Measurements from ENCODE around the gene RASSF5. TPM values are rescaled to one million over a fixed set of nuclear protein-coding genes. Genes with fewer than 3 reads are reported as not detected.

RASSF5 gene
- total and polyA plus RNA-seq, 2 of the 13 experiments (the other 11 are each of a cell fraction or from before 2014, with no cell fraction given): 0.18 to 0.40 TPM

DNA sequence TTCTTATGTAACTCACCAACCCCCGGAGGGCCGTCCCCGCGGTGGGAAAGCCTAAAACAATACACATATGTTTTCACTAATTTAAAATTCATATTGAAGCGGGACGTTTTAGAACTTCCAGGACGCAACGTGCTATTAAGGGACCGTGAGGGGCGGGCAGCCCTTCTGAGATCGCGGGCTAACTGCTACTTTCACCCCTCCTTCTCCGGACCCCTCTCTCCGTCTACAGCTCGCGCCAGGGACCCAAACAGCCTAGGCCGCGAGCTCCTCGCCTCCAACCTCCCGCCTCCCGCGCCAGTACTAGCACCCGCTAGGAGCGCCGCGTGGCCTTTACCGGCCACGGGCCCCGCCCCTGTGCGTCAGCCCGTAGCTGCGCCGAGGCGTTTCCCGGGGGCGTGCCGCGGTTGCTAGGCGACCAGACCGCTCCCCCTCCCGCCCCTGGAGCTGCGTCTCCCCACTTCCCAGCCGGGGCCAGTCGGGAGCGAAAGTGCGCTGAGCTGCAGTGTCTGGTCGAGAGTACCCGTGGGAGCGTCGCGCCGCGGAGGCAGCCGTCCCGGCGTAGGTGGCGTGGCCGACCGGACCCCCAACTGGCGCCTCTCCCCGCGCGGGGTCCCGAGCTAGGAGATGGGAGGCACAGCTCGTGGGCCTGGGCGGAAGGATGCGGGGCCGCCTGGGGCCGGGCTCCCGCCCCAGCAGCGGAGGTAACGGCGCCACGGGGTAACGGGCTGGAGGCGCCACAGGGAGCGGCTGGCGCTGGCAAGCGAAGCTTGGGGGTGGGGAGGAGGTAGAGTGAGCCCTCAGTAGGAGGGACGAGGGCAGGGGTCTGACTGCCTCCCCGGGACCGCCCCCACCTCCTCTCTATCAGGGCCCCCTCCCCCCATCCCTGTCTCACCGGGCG lies 128.0 kb downstream of the RASSF5 start, which contains the start of gene DYRK3 (continued):
- TF ChIP-seq, protein P1, sequence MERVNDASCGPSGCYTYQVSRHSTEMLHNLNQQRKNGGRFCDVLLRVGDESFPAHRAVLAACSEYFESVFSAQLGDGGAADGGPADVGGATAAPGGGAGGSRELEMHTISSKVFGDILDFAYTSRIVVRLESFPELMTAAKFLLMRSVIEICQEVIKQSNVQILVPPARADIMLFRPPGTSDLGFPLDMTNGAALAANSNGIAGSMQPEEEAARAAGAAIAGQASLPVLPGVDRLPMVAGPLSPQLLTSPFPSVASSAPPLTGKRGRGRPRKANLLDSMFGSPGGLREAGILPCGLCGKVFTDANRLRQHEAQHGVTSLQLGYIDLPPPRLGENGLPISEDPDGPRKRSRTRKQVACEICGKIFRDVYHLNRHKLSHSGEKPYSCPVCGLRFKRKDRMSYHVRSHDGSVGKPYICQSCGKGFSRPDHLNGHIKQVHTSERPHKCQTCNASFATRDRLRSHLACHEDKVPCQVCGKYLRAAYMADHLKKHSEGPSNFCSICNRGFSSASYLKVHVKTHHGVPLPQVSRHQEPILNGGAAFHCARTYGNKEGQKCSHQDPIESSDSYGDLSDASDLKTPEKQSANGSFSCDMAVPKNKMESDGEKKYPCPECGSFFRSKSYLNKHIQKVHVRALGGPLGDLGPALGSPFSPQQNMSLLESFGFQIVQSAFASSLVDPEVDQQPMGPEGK (CRISPR knock-in tag; IDR thresholded peaks at IDR 0.05): peak; percentile 93
- TF ChIP-seq ESRRA (CRISPR knock-in tag; IDR thresholded peaks at IDR 0.05; ENCODE audit: low read depth) (peak; percentile 38; the same call in 1 of the 2 replicates), ZNF317 (CRISPR knock-in tag; IDR thresholded peaks at IDR 0.05) (no peak), PHF8 (CRISPR knock-in tag; IDR thresholded peaks at IDR 0.05) (peak; percentile 83), FOXC1 (CRISPR knock-in tag; IDR thresholded peaks at IDR 0.05; ENCODE audit: borderline replicate concordance) (peak; percentile 71; the same call in 1 of the 2 replicates), ZNF17 (CRISPR knock-in tag; IDR thresholded peaks at IDR 0.05) (no peak), KDM5A (IDR thresholded peaks at IDR 0.05; ENCODE audit: borderline replicate concordance, low read length) (no peak), ZNF75D (CRISPR knock-in tag; IDR thresholded peaks at IDR 0.05; ENCODE audit: borderline replicate concordance) (0 out of 2 replicates have a peak, but pooled peaks have one; percentile 52), ZBTB21 (CRISPR knock-in tag; IDR thresholded peaks at IDR 0.05) (no peak), STAT5B (CRISPR knock-in tag; IDR thresholded peaks at IDR 0.05) (no peak; the same call in 1 of the 2 replicates), ZNF207 (IDR thresholded peaks at IDR 0.05; ENCODE audit: borderline replicate concordance) (no peak), ZNF569 (CRISPR knock-in tag; IDR thresholded peaks at IDR 0.05; ENCODE audit: borderline replicate concordance) (no peak), HCFC1 (IDR thresholded peaks at IDR 0.05; ENCODE audit: low read depth, low read length) (no peak), GTF3A (CRISPR knock-in tag; conservative IDR thresholded peaks at IDR 0.05) (peak; percentile 70; the same call in 1 of the 2 replicates), ARNT (IDR thresholded peaks at IDR 0.05) (no peak), IRX3 (CRISPR knock-in tag; IDR thresholded peaks at IDR 0.05; ENCODE audit: borderline replicate concordance, low read depth) (0 out of 2 replicates have a peak, but pooled peaks have one; percentile 21)
- TF ChIP-seq, protein P2, sequence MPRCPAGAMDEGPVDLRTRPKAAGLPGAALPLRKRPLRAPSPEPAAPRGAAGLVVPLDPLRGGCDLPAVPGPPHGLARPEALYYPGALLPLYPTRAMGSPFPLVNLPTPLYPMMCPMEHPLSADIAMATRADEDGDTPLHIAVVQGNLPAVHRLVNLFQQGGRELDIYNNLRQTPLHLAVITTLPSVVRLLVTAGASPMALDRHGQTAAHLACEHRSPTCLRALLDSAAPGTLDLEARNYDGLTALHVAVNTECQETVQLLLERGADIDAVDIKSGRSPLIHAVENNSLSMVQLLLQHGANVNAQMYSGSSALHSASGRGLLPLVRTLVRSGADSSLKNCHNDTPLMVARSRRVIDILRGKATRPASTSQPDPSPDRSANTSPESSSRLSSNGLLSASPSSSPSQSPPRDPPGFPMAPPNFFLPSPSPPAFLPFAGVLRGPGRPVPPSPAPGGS (CRISPR knock-in tag; IDR thresholded peaks at IDR 0.05): peak; percentile 78; the same call in 1 of the 2 replicates
- TF ChIP-seq, protein P3, sequence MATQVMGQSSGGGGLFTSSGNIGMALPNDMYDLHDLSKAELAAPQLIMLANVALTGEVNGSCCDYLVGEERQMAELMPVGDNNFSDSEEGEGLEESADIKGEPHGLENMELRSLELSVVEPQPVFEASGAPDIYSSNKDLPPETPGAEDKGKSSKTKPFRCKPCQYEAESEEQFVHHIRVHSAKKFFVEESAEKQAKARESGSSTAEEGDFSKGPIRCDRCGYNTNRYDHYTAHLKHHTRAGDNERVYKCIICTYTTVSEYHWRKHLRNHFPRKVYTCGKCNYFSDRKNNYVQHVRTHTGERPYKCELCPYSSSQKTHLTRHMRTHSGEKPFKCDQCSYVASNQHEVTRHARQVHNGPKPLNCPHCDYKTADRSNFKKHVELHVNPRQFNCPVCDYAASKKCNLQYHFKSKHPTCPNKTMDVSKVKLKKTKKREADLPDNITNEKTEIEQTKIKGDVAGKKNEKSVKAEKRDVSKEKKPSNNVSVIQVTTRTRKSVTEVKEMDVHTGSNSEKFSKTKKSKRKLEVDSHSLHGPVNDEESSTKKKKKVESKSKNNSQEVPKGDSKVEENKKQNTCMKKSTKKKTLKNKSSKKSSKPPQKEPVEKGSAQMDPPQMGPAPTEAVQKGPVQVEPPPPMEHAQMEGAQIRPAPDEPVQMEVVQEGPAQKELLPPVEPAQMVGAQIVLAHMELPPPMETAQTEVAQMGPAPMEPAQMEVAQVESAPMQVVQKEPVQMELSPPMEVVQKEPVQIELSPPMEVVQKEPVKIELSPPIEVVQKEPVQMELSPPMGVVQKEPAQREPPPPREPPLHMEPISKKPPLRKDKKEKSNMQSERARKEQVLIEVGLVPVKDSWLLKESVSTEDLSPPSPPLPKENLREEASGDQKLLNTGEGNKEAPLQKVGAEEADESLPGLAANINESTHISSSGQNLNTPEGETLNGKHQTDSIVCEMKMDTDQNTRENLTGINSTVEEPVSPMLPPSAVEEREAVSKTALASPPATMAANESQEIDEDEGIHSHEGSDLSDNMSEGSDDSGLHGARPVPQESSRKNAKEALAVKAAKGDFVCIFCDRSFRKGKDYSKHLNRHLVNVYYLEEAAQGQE (IDR thresholded peaks at IDR 0.05; ENCODE audit: borderline replicate concordance in 1 of 2, low read depth in 1 of 2, low read length in 2 of 2): no peak
- TF ChIP-seq, protein P4, sequence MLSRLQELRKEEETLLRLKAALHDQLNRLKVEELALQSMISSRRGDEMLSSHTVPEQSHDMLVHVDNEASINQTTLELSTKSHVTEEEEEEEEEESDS (CRISPR knock-in tag; IDR thresholded peaks at IDR 0.05; ENCODE audit: borderline replicate concordance): no peak
